Endothelial cell of umbilical vein (primary cell): ENCODE measurements around the gene PAQR6.

Experiments used
- CTCF ChIP-seq, 2 donors: IDR thresholded peaks; 1 replicate in 1 of 2; 2 replicates in 1 of 2; pipeline ENCODE4 v1.5.1; 2011; ENCODE audit warnings: low read length in 2 of 2, mild to moderate bottlenecking in 2 of 2, moderate library complexity in 2 of 2, control low read depth in 1 of 2, inconsistent platforms in 1 of 2, low read depth in 1 of 2; ENCODE audit not compliant: insufficient read depth in 1 of 2; ENCODE audit errors: extremely low read depth in 1 of 2
- EZH2 ChIP-seq: IDR thresholded peaks from 2 replicates; pipeline ENCODE4 v1.6.1; 2012; ENCODE audit warnings: borderline replicate concordance, low read depth, mild to moderate bottlenecking, moderate library complexity, low read length, inconsistent platforms; ENCODE audit not compliant: severe bottlenecking
- FOS ChIP-seq: IDR thresholded peaks from 2 replicates; pipeline ENCODE4 v1.6.1; 2011; ENCODE audit warnings: mild to moderate bottlenecking, low read length, moderate library complexity, borderline replicate concordance; ENCODE audit not compliant: insufficient read depth
- GATA2 ChIP-seq: IDR thresholded peaks from 2 replicates; pipeline ENCODE4 v1.7.0; 2011; ENCODE audit warnings: low read depth, mild to moderate bottlenecking, moderate library complexity, mixed read lengths, low read length; ENCODE audit not compliant: insufficient read length, insufficient read depth
- JUN ChIP-seq: IDR thresholded peaks from 2 replicates; pipeline ENCODE4 v1.6.1; 2011; ENCODE audit warnings: borderline replicate concordance, low read depth; ENCODE audit not compliant: insufficient read length, insufficient read depth
- MYC ChIP-seq: IDR thresholded peaks from one replicate; pipeline ENCODE4 v1.6.1; 2011; ENCODE audit warnings: mild to moderate bottlenecking, low read depth, low read length
- POLR2A ChIP-seq: IDR thresholded peaks from 2 replicates; pipeline ENCODE4 v1.6.1; 2012; ENCODE audit warnings: low read depth, mild to moderate bottlenecking, control low read depth, low read length
- POLR2AphosphoS5 ChIP-seq: IDR thresholded peaks from 2 replicates; pipeline ENCODE4 v1.6.1; 2012; ENCODE audit warnings: low read depth, mild to moderate bottlenecking, control low read depth, low read length, moderate library complexity; ENCODE audit not compliant: insufficient read depth
- TF ChIP-seq, protein P1 (sequence below): IDR thresholded peaks from 2 replicates; pipeline ENCODE4 v1.6.1; 2011; ENCODE audit not compliant: insufficient read depth, insufficient read length

DNA sequence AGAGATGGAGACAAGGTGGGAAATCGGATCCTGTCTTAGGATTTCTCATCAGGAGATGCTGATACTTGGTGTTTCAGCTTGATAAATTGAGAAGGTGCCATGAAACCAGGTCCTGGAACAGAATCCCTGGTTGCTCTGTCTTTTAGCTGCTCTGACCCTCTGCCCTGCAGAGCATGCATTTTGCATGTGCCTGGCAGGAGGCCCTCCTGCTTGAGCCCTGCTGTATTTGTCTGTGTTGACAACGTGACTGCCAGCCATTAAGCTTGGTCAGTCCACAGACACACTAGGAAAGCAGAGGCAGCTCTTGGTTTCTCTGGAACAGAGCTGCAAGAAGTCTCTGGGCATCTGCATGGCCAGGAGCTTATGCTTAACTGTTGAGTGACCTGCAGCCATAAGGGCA lies 51.4 kb downstream of the PAQR6 start:
- TF ChIP-seq CTCF (IDR thresholded peaks at IDR 0.05; ENCODE audit: extremely low read depth in 1 of 2, insufficient read depth in 1 of 2, low read depth in 1 of 2, low read length in 2 of 2) (no peak), MYC (no peak), EZH2 (no peak), POLR2AphosphoS5 (no peak), POLR2A (no peak), JUN (no peak), GATA2 (no peak), FOS (no peak)
- TF ChIP-seq, protein P1, sequence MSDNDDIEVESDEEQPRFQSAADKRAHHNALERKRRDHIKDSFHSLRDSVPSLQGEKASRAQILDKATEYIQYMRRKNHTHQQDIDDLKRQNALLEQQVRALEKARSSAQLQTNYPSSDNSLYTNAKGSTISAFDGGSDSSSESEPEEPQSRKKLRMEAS: no peak
